HG02610 (cell line): ENCODE measurements around the gene KRT4.
"Not testable (repeated sequence)": the region's sequence is repeated elsewhere in the genome, so short reads cannot be mapped to it uniquely, and the experiment has no call there.

ENCODE experiments used
- ATAC-seq: cut with Tn5 transposase; IDR thresholded peaks from one replicate; pipeline ENCODE4 v1.9.1; 2021; ENCODE audit warnings: mild to moderate bottlenecking, moderate library complexity; ENCODE audit not compliant: unreplicated experiment

Gene KRT4

GRCh38 chr12:52795332-52795674, 18.6 kb downstream of the KRT4 start:
- ATAC-seq = not testable (repeated sequence)

GRCh38 chr12:52794479-52795331, 19.2 kb downstream of the KRT4 start:
- no peak for ATAC-seq

- no peak for ATAC-seq
Observed at GRCh38 chr12:52792185-52793029, 21.5 kb downstream of the KRT4 start.

- no peak for ATAC-seq
Observed at GRCh38 chr12:52791271-52792184, 22.4 kb downstream of the KRT4 start.

GRCh38 chr12:52790427-52791270, 23.3 kb downstream of the KRT4 start:
- ATAC-seq = no peak

GRCh38 chr12:52789637-52790426, 24.1 kb downstream of the KRT4 start:
- no peak for ATAC-seq

- ATAC-seq = no peak
Observed at GRCh38 chr12:52788876-52789636, 24.9 kb downstream of the KRT4 start.

GRCh38 chr12:52788192-52788875, 25.6 kb downstream of the KRT4 start:
- no peak for ATAC-seq

GRCh38 chr12:52787324-52788191, 26.4 kb downstream of the KRT4 start:
- no peak for ATAC-seq

- ATAC-seq = no peak
Observed at GRCh38 chr12:52784909-52785308, 29.0 kb downstream of the KRT4 start.

- ATAC-seq = no peak
Observed at GRCh38 chr12:52783563-52784316, 30.2 kb downstream of the KRT4 start.

GRCh38 chr12:52782502-52782901, 31.4 kb downstream of the KRT4 start:
- ATAC-seq = no peak

- ATAC-seq = no peak
Observed at GRCh38 chr12:52781399-52782082, 32.4 kb downstream of the KRT4 start.

GRCh38 chr12:52779914-52780313, 34.0 kb downstream of the KRT4 start:
- ATAC-seq = no peak

- no peak for ATAC-seq
Observed at GRCh38 chr12:52778833-52779232, 35.1 kb downstream of the KRT4 start.

- ATAC-seq = no peak
Observed at GRCh38 chr12:52777566-52777965, 36.4 kb downstream of the KRT4 start.
